H1 (cell line): Measurements from ENCODE around the gene SORCS3. TPM values are rescaled to one million over a fixed set of nuclear protein-coding genes. Genes with fewer than 3 reads are reported as not detected.

Experiments used
- CTCF ChIA-PET: fragments of 300-600 bp; sonication (Branson Sonifier 250); formaldehyde crosslinking; loops from one replicate; lab custom pipeline; 2021; ENCODE audit not compliant: partially characterized antibody; lab: Charles Lee
- POLR2A ChIA-PET: fragments of 300-600 bp; sonication (Branson Sonifier 250); formaldehyde crosslinking; loops from one replicate; lab custom pipeline; 2021; ENCODE audit warnings: inconsistent platforms; ENCODE audit not compliant: partially characterized antibody; lab: Charles Lee
- DNase-seq, 2 experiments: peaks; one replicate each; pipeline versions ENCODE4 v3.0.0 to v3.0.0-alpha.2; 2010 to 2022; ENCODE audit warnings: low spot score in 2 of 2, low read depth in 1 of 2, mixed read lengths in 1 of 2
- FAIRE-seq: peaks from 2 replicates; lab custom pipeline; 2011; peaks lifted over from hg19 to GRCh38; lab: Jason Lieb, UNC
- H2AFZ ChIP-seq: 2 replicates; pipeline ENCODE4 v1.8.1; 2012; ENCODE audit warnings: low read length, inconsistent platforms
- H2AK5ac ChIP-seq: 2 replicates; pipeline ENCODE4 v1.6.1; 2013; ENCODE audit warnings: low read depth, low read length
- H2BK120ac ChIP-seq: replicated peaks from 2 replicates; pipeline ENCODE3; 2013; ENCODE audit warnings: low read depth, low read length, inconsistent platforms
- H2BK12ac ChIP-seq: 2 replicates; pipeline ENCODE4 v1.6.1; 2013; ENCODE audit warnings: low read depth, low read length
- H2BK15ac ChIP-seq: 2 replicates; pipeline ENCODE4 v1.6.1; 2013; ENCODE audit warnings: low read length
- H2BK20ac ChIP-seq: 2 replicates; pipeline ENCODE4 v1.6.1; 2013; ENCODE audit warnings: low read length
- H2BK5ac ChIP-seq: 2 replicates; pipeline ENCODE4 v1.6.1; 2013; ENCODE audit warnings: low read depth, low read length
- H3K14ac ChIP-seq: 2 replicates; pipeline ENCODE4 v1.6.1; 2013; ENCODE audit warnings: inconsistent platforms; ENCODE audit not compliant: insufficient read length
- H3K18ac ChIP-seq: 2 replicates; pipeline ENCODE4 v1.6.1; 2013; ENCODE audit warnings: low read length; ENCODE audit errors: extremely low read depth
- H3K23ac ChIP-seq: 2 replicates; pipeline ENCODE4 v1.6.1; 2013; ENCODE audit warnings: inconsistent platforms; ENCODE audit not compliant: insufficient read length
- H3K23me2 ChIP-seq: 2 replicates; pipeline ENCODE4 v1.6.1; 2013; ENCODE audit warnings: low read depth, low read length
- H3K27ac ChIP-seq: 2 replicates; pipeline ENCODE4 v1.6.1; 2011; ENCODE audit warnings: low read depth, low read length, inconsistent platforms
- H3K27me3 ChIP-seq, 4 experiments: replicated peaks in 1 of 4; 1 replicate in 1 of 4; 2 replicates in 3 of 4; pipeline versions ENCODE4 v1.6.1 to v1.8.1; 2011 to 2013; ENCODE audit warnings: low read length in 3 of 4, mild to moderate bottlenecking in 3 of 4, inconsistent platforms in 2 of 4, mixed read lengths in 2 of 4, moderate library complexity in 1 of 4; ENCODE audit not compliant: control insufficient read depth in 3 of 4, insufficient read depth in 3 of 4; ENCODE audit errors: extremely low read depth in 1 of 4
- H3K36me3 ChIP-seq, 4 experiments: 2 replicates each; pipeline versions ENCODE4 v1.6.1 to v1.8.1; 2011 to 2013; ENCODE audit warnings: mild to moderate bottlenecking in 4 of 4, low read length in 3 of 4, moderate library complexity in 2 of 4, control low read depth in 1 of 4, inconsistent platforms in 1 of 4; ENCODE audit not compliant: insufficient read depth in 4 of 4, control insufficient read depth in 2 of 4
- H3K4ac ChIP-seq: replicated peaks from 2 replicates; pipeline ENCODE3; 2013; ENCODE audit warnings: low read length, low read depth, mixed read lengths, inconsistent platforms; ENCODE audit not compliant: insufficient read length
- H3K4me1 ChIP-seq, 4 experiments: replicated peaks in 1 of 4; 1 replicate in 1 of 4; 2 replicates in 3 of 4; pipeline versions ENCODE4 v1.6.1 to v1.8.1; 2011 to 2013; ENCODE audit warnings: low read length in 3 of 4, inconsistent platforms in 2 of 4, mixed read lengths in 1 of 4; ENCODE audit not compliant: insufficient read depth in 4 of 4, control insufficient read depth in 3 of 4
- H3K4me2 ChIP-seq, 2 experiments: 2 replicates each; pipeline versions ENCODE4 v1.6.1 to v1.8.1; 2011 to 2013; ENCODE audit warnings: low read depth in 2 of 2, low read length in 2 of 2, control low read depth in 1 of 2, inconsistent platforms in 1 of 2, mild to moderate bottlenecking in 1 of 2; ENCODE audit not compliant: insufficient read depth in 1 of 2
- H3K4me3 ChIP-seq, 4 experiments: fragments of 200-600, 300-600 bp in 1 of 4; sonication (generic), shearing (Covaris generic), sonication (Bioruptor Twin) in 1 of 4; 2 replicates each; pipeline versions ENCODE4 v1.5.1 to v1.8.1; 2011 to 2016; ENCODE audit warnings: low read length in 4 of 4, low read depth in 3 of 4, control low read depth in 2 of 4, inconsistent platforms in 2 of 4, mild to moderate bottlenecking in 2 of 4, mixed read lengths in 1 of 4, moderate library complexity in 1 of 4; ENCODE audit not compliant: insufficient read depth in 2 of 4; ENCODE audit errors: extremely low read depth in 1 of 4
- H3K56ac ChIP-seq: replicated peaks from 2 replicates; pipeline ENCODE3; 2013; ENCODE audit warnings: low read depth, mild to moderate bottlenecking, mixed read lengths, low read length, inconsistent platforms; ENCODE audit not compliant: insufficient read length
- H3K79me1 ChIP-seq: 2 replicates; pipeline ENCODE4 v1.6.1; 2013; ENCODE audit warnings: low read depth, low read length, control low read depth
- H3K79me2 ChIP-seq, 2 experiments: 2 replicates each; pipeline versions ENCODE4 v1.6.1 to v1.8.1; 2012 to 2013; ENCODE audit warnings: low read length in 2 of 2, mild to moderate bottlenecking in 2 of 2, inconsistent platforms in 1 of 2; ENCODE audit not compliant: insufficient read depth in 2 of 2, control insufficient read depth in 1 of 2
- H3K9ac ChIP-seq, 4 experiments: replicated peaks in 1 of 4; 1 replicate in 1 of 4; 2 replicates in 3 of 4; pipeline versions ENCODE4 v1.6.1 to v1.8.1; 2011 to 2013; ENCODE audit warnings: low read depth in 3 of 4, low read length in 3 of 4, control low read depth in 2 of 4, mild to moderate bottlenecking in 2 of 4, moderate library complexity in 2 of 4, inconsistent platforms in 1 of 4; ENCODE audit errors: extremely low read depth in 1 of 4
- H3K9me3 ChIP-seq, 2 experiments: 2 replicates each; pipeline versions ENCODE4 v1.6.1 to v1.8.1; 2012 to 2013; ENCODE audit warnings: mild to moderate bottlenecking in 2 of 2, moderate library complexity in 2 of 2, control low read depth in 1 of 2, inconsistent platforms in 1 of 2, low read depth in 1 of 2, low read length in 1 of 2, mixed read lengths in 1 of 2; ENCODE audit not compliant: insufficient read depth in 2 of 2
- H4K20me1 ChIP-seq, 2 experiments: replicated peaks in 1 of 2; 2 replicates each; pipeline versions ENCODE3 to v1.8.1; 2011 to 2013; ENCODE audit warnings: inconsistent platforms in 2 of 2, low read length in 2 of 2, mild to moderate bottlenecking in 1 of 2; ENCODE audit not compliant: insufficient read depth in 2 of 2, control insufficient read depth in 1 of 2
- H4K5ac ChIP-seq: 2 replicates; pipeline ENCODE4 v1.6.1; 2013; ENCODE audit warnings: low read length, low read depth, mixed read lengths, inconsistent platforms; ENCODE audit not compliant: insufficient read length
- H4K8ac ChIP-seq: 2 replicates; pipeline ENCODE4 v1.8.0; 2013; ENCODE audit warnings: mild to moderate bottlenecking, moderate library complexity, low read length, inconsistent platforms; ENCODE audit not compliant: insufficient read depth; ENCODE audit errors: extremely low read depth
- H4K91ac ChIP-seq: replicated peaks from 2 replicates; pipeline ENCODE3; 2013; ENCODE audit warnings: low read length, mixed read lengths, inconsistent platforms; ENCODE audit not compliant: insufficient read length
- CTBP2 ChIP-seq: IDR thresholded peaks from 2 replicates; pipeline ENCODE4 v1.7.0; 2011; ENCODE audit warnings: borderline replicate concordance, mild to moderate bottlenecking, moderate library complexity, mixed read lengths, low read length; ENCODE audit not compliant: insufficient read depth, insufficient read length
- E2F6 ChIP-seq: IDR thresholded peaks from 2 replicates; pipeline ENCODE4 v1.6.1; 2012; ENCODE audit warnings: inconsistent platforms
- SIRT6 ChIP-seq: IDR thresholded peaks from one replicate; pipeline ENCODE4 v1.7.1; 2012; ENCODE audit warnings: low read length, inconsistent platforms
- SUZ12 ChIP-seq: fragments of 200-600 bp; sonication (generic); IDR thresholded peaks from 2 replicates; pipeline ENCODE4 v1.6.1; 2012; ENCODE audit warnings: mild to moderate bottlenecking, inconsistent platforms, low read length, moderate library complexity, mixed read lengths
- WGBS, 2 experiments: shearing (Covaris generic) in 1 of 2; methylation state at CpG; one replicate each; pipeline versions ENCODE4 v1.1.6 to v1.1.7; 2013 to 2015; ENCODE audit warnings: low lambda C conversion rate in 2 of 2, mixed read lengths in 2 of 2, inconsistent platforms in 1 of 2, low coverage in 1 of 2, missing lambda C conversion rate in 1 of 2; ENCODE audit not compliant: insufficient replicate concordance in 2 of 2, insufficient coverage in 1 of 2, insufficient read length in 1 of 2; ENCODE audit errors: extremely low coverage in 1 of 2, missing lambda C conversion rate in 1 of 2; 5-methylcytosine and 5-hydroxymethylcytosine counted together
- polyA plus RNA-seq, 7 experiments: library from polyadenylated mRNA; depleted of rRNA in 3 of 7; stranded (reverse) in 5 of 7; unstranded in 2 of 7; fragments of >200 nt in 5 of 7; fragments of 200-250 nt in 2 of 7; gene quantifications; 1 replicate in 5 of 7; 2 replicates in 1 of 7; 4 replicates in 1 of 7; pipeline versions ENCODE4 v1.2.1 to v1.2.3, GENCODE V29; 2011 to 2013; ENCODE audit warnings: missing spikeins in 2 of 7, mixed read lengths in 2 of 7
- total RNA-seq: library from RNA; stranded (reverse); fragmentation: NEBNext Ultra II Directional; extraction: Animal tissue kit (Norgen Biotek cat#: 25700); gene quantifications from 2 replicates; pipeline ENCODE4 v1.2.1, GENCODE V29; 2021

SORCS3 gene
- total and polyA plus RNA-seq, 2 of the 8 experiments (the other 6 are each of a cell fraction or from before 2014, with no cell fraction given) = 0.26 to 0.88 TPM

- Histone ChIP-seq H3K79me2 (no peaks in the 10 kb centered on the region), H4K8ac (no peak overlapping the region), H4K20me1 (no peaks in the 10 kb centered on the region), H2BK12ac (no peak overlapping the region), H2BK15ac (no peak overlapping the region), H3K4ac (no peak overlapping the region), H3K18ac (no peak overlapping the region), H3K4me3 (no peak overlapping the region), H3K56ac (no peak overlapping the region), H3K23me2 (no peaks in the 10 kb centered on the region), H3K14ac (no peak overlapping the region), H3K27ac (no peak overlapping the region), H2BK20ac (no peak overlapping the region)
- DNase-seq = no peak
- POLR2A ChIA-PET = no interaction called here
- no peak for FAIRE-seq
- TF ChIP-seq CTBP2 (no peak), SUZ12 (no peak), SIRT6 (no peak), E2F6 (no peak)
- TF ChIP-seq, all 59 proteins: peak for 0
- no peaks in the 10 kb centered on the region for H3K9me3 ChIP-seq
- H4K5ac ChIP-seq = no peak overlapping the region
- CTCF ChIA-PET = interaction anchor here (0.7 to 2.4 kb wide), 13 partner anchors 9 to 357 kb away, joined by 3 to 10 read pairs (median 6); no protein-coding TSS in a partner anchor
- H3K4me2 ChIP-seq = no peak overlapping the region
- H3K9ac ChIP-seq = no peak overlapping the region
- no peaks in the 10 kb centered on the region for H3K79me1 ChIP-seq
- no peak overlapping the region for H4K91ac ChIP-seq
- H3K4me1 ChIP-seq = no peaks in the 10 kb centered on the region
- H2BK120ac ChIP-seq = no peak overlapping the region
- no peaks in the 10 kb centered on the region for H3K36me3 ChIP-seq
- no peak overlapping the region for H2AK5ac ChIP-seq
- H3K23ac ChIP-seq = no peak overlapping the region
- WGBS, 2 experiments = 78% methylated on average over 3 of the region's 3 CpGs; no CpG with 5 or more reads in 1 of the 2 experiments
- no peaks in the 10 kb centered on the region for H3K27me3 ChIP-seq
- no peak overlapping the region for H2AFZ ChIP-seq
- no peak overlapping the region for H2BK5ac ChIP-seq
These were observed 9.7 kb downstream of the SORCS3 start for GRCh38 chr10:104650635-104651331.
